ENCODE data around the gene KLF11. TPM values are rescaled to one million over a fixed set of nuclear protein-coding genes. Genes with fewer than 3 reads are reported as not detected.

Gene KLF11
- total RNA-seq, 2 experiments from 2014 or later = 26.7 to 29.6 TPM

- ATAC-seq (ENCODE audit: poor library complexity) = no peak
- H3K4me3 ChIP-seq (ENCODE audit: low read length) = no peak overlapping the region
- Mint-ChIP-seq H3K9me3 (no peaks in the 10 kb centered on the region), H3K27ac (no peak overlapping the region), H3K4me1 (ENCODE audit: low read depth) (no peaks in the 10 kb centered on the region), H3K27me3 (no peaks in the 10 kb centered on the region), H3K36me3 (ENCODE audit: low read depth) (no peaks in the 10 kb centered on the region), H3K4me3 (no peak overlapping the region)
- DNase-seq = no peak
- ChIA-PET CTCF (no interaction called here), POLR2A (no interaction called here)
- no peaks in the 10 kb centered on the region for H3K36me3 ChIP-seq (ENCODE audit: insufficient read depth, low read length)
- no peaks in the 10 kb centered on the region for H3K9me3 ChIP-seq (ENCODE audit: control insufficient read depth in 1 of 2, insufficient read depth in 1 of 2, low read length in 2 of 2)
- TF ChIP-seq CTCF (IDR thresholded peaks at IDR 0.05) = no peak
- intact Hi-C loops (cut with DNase I, micrococcal nuclease) = no loop called here
- no peaks in the 10 kb centered on the region for H3K27me3 ChIP-seq (ENCODE audit: control insufficient read depth in 1 of 2, insufficient read depth in 2 of 2, low read length in 2 of 2)
- no peak overlapping the region for H3K27ac ChIP-seq (ENCODE audit: low read depth in 1 of 2, low read length in 2 of 2)
- peaks cover 4% of the 10 kb centered on the region for H3K4me1 ChIP-seq (ENCODE audit: insufficient read depth, low read length)
Measured at GRCh38 chr2:10065773-10066055, 22.4 kb downstream of the KLF11 start.

- H3K36me3 Mint-ChIP-seq (ENCODE audit: low read depth) = no peaks in the 10 kb centered on the region
- H3K27me3 Mint-ChIP-seq = peaks cover under 1% of the 10 kb centered on the region
- H3K4me1 Mint-ChIP-seq (ENCODE audit: low read depth) = peaks cover under 1% of the 10 kb centered on the region
- no peaks in the 10 kb centered on the region for H3K36me3 ChIP-seq (ENCODE audit: insufficient read depth, low read length)
- peaks cover 4% of the 10 kb centered on the region for H3K4me1 ChIP-seq (ENCODE audit: insufficient read depth, low read length)
- no peak overlapping the region for H3K4me3 Mint-ChIP-seq
- H3K27me3 ChIP-seq (ENCODE audit: control insufficient read depth in 1 of 2, insufficient read depth in 2 of 2, low read length in 2 of 2) = no peaks in the 10 kb centered on the region
- intact Hi-C loops (cut with DNase I, micrococcal nuclease) = no loop called here
- DNase-seq (no peak), ATAC-seq (ENCODE audit: poor library complexity) (no peak)
- H3K27ac Mint-ChIP-seq = no peak overlapping the region
- no peaks in the 10 kb centered on the region for H3K9me3 Mint-ChIP-seq
- TF ChIP-seq CTCF (IDR thresholded peaks at IDR 0.05) = no peak
- ChIA-PET POLR2A (no interaction called here), CTCF (interaction anchor here (0.7 to 2.2 kb wide), 2 partner anchors 12 to 368 kb away, joined by 4 to 6 read pairs; no protein-coding TSS in a partner anchor)
- H3K4me3 ChIP-seq (ENCODE audit: low read length) = no peak overlapping the region
- no peak overlapping the region for H3K27ac ChIP-seq (ENCODE audit: low read depth in 1 of 2, low read length in 2 of 2)
- no peaks in the 10 kb centered on the region for H3K9me3 ChIP-seq (ENCODE audit: control insufficient read depth in 1 of 2, insufficient read depth in 1 of 2, low read length in 2 of 2)
Measured at GRCh38 chr2:10067330-10067729, 24.0 kb downstream of the KLF11 start.

GRCh38 chr2:10067881-10068280 lies 24.5 kb downstream of the KLF11 start:
- Histone ChIP-seq H3K4me3 (ENCODE audit: low read length) (no peak overlapping the region), H3K27ac (ENCODE audit: low read depth in 1 of 2, low read length in 2 of 2) (no peak overlapping the region), H3K36me3 (ENCODE audit: insufficient read depth, low read length) (no peaks in the 10 kb centered on the region), H3K27me3 (ENCODE audit: control insufficient read depth in 1 of 2, insufficient read depth in 2 of 2, low read length in 2 of 2) (peaks cover 0 to 2% of the 10 kb centered on the region in 2 experiments), H3K9me3 (ENCODE audit: control insufficient read depth in 1 of 2, insufficient read depth in 1 of 2, low read length in 2 of 2) (no peaks in the 10 kb centered on the region), H3K4me1 (ENCODE audit: insufficient read depth, low read length) (peaks cover 8% of the 10 kb centered on the region)
- Mint-ChIP-seq H3K4me3 (no peak overlapping the region), H3K27ac (no peak overlapping the region), H3K9me3 (no peaks in the 10 kb centered on the region), H3K27me3 (peaks cover 6% of the 10 kb centered on the region), H3K36me3 (ENCODE audit: low read depth) (no peaks in the 10 kb centered on the region), H3K4me1 (ENCODE audit: low read depth) (peaks cover 5% of the 10 kb centered on the region)
- POLR2A ChIA-PET = interaction anchor here (1.0 kb wide), 1 partner anchor 84 kb away, joined by 3 read pairs; no protein-coding TSS in a partner anchor
- intact Hi-C loops (cut with DNase I, micrococcal nuclease) = no loop called here
- DNase-seq (no peak), ATAC-seq (ENCODE audit: poor library complexity) (no peak)
- TF ChIP-seq CTCF (IDR thresholded peaks at IDR 0.05) = no peak
- CTCF ChIA-PET = interaction anchor here (0.7 to 2.2 kb wide), 3 partner anchors 11 to 367 kb away, joined by 4 to 6 read pairs (median 5); no protein-coding TSS in a partner anchor

Measured in CD4-positive, alpha-beta T cell (primary cell).